GM18508 (cell line): ENCODE data around the gene SLAMF7.

ENCODE experiments used
- ATAC-seq: cut with Tn5 transposase; IDR thresholded peaks from one replicate; pipeline ENCODE4 v1.9.1; 2021; ENCODE audit warnings: moderate number of reproducible peaks; ENCODE audit not compliant: insufficient read depth, unreplicated experiment

The SLAMF7 gene

GRCh38 chr1:160744199-160744851 lies 5.3 kb downstream of the SLAMF7 start:
- ATAC-seq: no peak

GRCh38 chr1:160744852-160745520 lies 5.9 kb downstream of the SLAMF7 start:
- ATAC-seq: no peak

GRCh38 chr1:160745551-160745950 lies 6.5 kb downstream of the SLAMF7 start:
- no peak for ATAC-seq

GRCh38 chr1:160746836-160747500 lies 7.9 kb downstream of the SLAMF7 start:
- ATAC-seq: no peak

GRCh38 chr1:160747717-160748116 lies 8.7 kb downstream of the SLAMF7 start:
- no peak for ATAC-seq

- no peak for ATAC-seq
Observed at GRCh38 chr1:160748181-160748877, 9.3 kb downstream of the SLAMF7 start.

GRCh38 chr1:160748878-160749269 lies 9.8 kb downstream of the SLAMF7 start:
- no peak for ATAC-seq

- ATAC-seq: no peak
Observed at GRCh38 chr1:160750608-160751007, 11.6 kb downstream of the SLAMF7 start.

- ATAC-seq: no peak
Observed at GRCh38 chr1:160752406-160752805, 13.4 kb downstream of the SLAMF7 start.

- no peak for ATAC-seq
Observed at GRCh38 chr1:160752924-160753323, 13.9 kb downstream of the SLAMF7 start.

GRCh38 chr1:160753594-160753993 lies 14.5 kb downstream of the SLAMF7 start:
- ATAC-seq: no peak

GRCh38 chr1:160755461-160755860 lies 16.4 kb downstream of the SLAMF7 start:
- ATAC-seq: no peak

- no peak for ATAC-seq
Observed at GRCh38 chr1:160755911-160756848, 17.1 kb downstream of the SLAMF7 start.

GRCh38 chr1:160756849-160757201 lies 17.8 kb downstream of the SLAMF7 start:
- ATAC-seq: no peak

GRCh38 chr1:160758521-160758920 lies 19.5 kb downstream of the SLAMF7 start:
- ATAC-seq: no peak

GRCh38 chr1:160759740-160760139 lies 20.7 kb downstream of the SLAMF7 start:
- ATAC-seq: no peak

GRCh38 chr1:160761046-160761445 lies 22.0 kb downstream of the SLAMF7 start:
- ATAC-seq: no peak

GRCh38 chr1:160761886-160762285 lies 22.8 kb downstream of the SLAMF7 start:
- ATAC-seq: no peak

GRCh38 chr1:160763993-160764392 lies 24.9 kb downstream of the SLAMF7 start:
- ATAC-seq: no peak
